KMS-11 (cell line): Measurements from ENCODE around the gene CASP3.

Experiments
- H2AFZ ChIP-seq: fragments of 200-600 bp; sonication (generic); 2 replicates; pipeline ENCODE4 v1.6.1; 2016; ENCODE audit warnings: antibody characterized with exemption, mixed run types, low read depth
- H3K27ac ChIP-seq: fragments of 200-600 bp; sonication (generic); 2 replicates; pipeline ENCODE4 v1.6.1; 2016; ENCODE audit warnings: mild to moderate bottlenecking, mixed run types
- H3K27me3 ChIP-seq: fragments of 200-600 bp; sonication (generic); 2 replicates; pipeline ENCODE4 v1.6.1; 2017; ENCODE audit warnings: mild to moderate bottlenecking, low read depth, mixed run types, moderate library complexity; ENCODE audit not compliant: insufficient read depth
- H3K36me3 ChIP-seq: fragments of 200-600 bp; sonication (generic); 2 replicates; pipeline ENCODE4 v1.6.1; 2017; ENCODE audit warnings: mild to moderate bottlenecking, mixed run types; ENCODE audit not compliant: insufficient read depth
- H3K4me1 ChIP-seq: fragments of 200-600 bp; sonication (generic); 2 replicates; pipeline ENCODE4 v1.6.1; 2016; ENCODE audit warnings: mild to moderate bottlenecking, low read depth, mixed run types; ENCODE audit not compliant: poor library complexity, severe bottlenecking
- H3K4me2 ChIP-seq: fragments of 200-600 bp; sonication (generic); 2 replicates; pipeline ENCODE4 v1.7.0; 2016; ENCODE audit warnings: mild to moderate bottlenecking, mixed run types
- H3K4me3 ChIP-seq: fragments of 200-600 bp; sonication (generic); IDR thresholded peaks from 2 replicates; pipeline ENCODE4 v1.6.1; 2017; ENCODE audit warnings: low read depth, low read length, mixed read lengths; ENCODE audit not compliant: insufficient read depth
- H3K79me2 ChIP-seq: fragments of 200-600 bp; sonication (generic); 2 replicates; pipeline ENCODE4 v1.6.1; 2016; ENCODE audit warnings: low read depth, mixed run types; ENCODE audit not compliant: insufficient read depth
- H3K9ac ChIP-seq: fragments of 200-600 bp; sonication (generic); 2 replicates; pipeline ENCODE4 v1.6.1; 2016; ENCODE audit warnings: mild to moderate bottlenecking, mixed run types
- H4K20me1 ChIP-seq: fragments of 200-600 bp; sonication (generic); 2 replicates; pipeline ENCODE4 v1.6.1; 2016; ENCODE audit warnings: mild to moderate bottlenecking, mixed run types; ENCODE audit not compliant: insufficient read depth
- TF ChIP-seq, protein P1 (sequence below): fragments of 200-600 bp; sonication (generic); conservative IDR thresholded peaks from 2 replicates; pipeline ENCODE4 v1.6.1; 2017; ENCODE audit warnings: low read depth, mild to moderate bottlenecking, antibody characterized with exemption, low read length, moderate library complexity, mixed read lengths

The CASP3 gene

DNA sequence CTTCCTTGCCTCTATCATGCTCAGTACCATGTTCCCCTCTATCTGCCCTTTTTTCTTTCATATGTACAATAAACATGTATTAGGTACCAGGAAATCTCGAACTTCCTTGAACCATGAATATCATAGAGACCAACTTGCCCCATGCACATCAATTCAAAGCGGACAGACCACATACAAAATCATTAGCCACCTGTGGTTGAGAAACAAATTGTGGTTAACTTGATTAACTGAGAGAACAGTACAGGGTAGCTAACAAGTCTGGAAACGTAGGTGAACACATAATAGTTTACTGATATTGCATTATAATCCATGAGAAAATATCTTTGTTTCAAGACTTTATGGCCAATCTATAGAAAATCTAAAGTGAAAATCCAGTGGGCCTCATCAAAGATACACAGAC lies 8.2 kb downstream of the CASP3 start:
- H3K4me1 ChIP-seq: peaks cover 68% of the 10 kb centered on the region
- no peak overlapping the region for H3K9ac ChIP-seq
- peaks cover 25% of the 10 kb centered on the region for H4K20me1 ChIP-seq
- peaks cover 99% of the 10 kb centered on the region for H3K79me2 ChIP-seq
- H3K4me2 ChIP-seq: peak overlapping the region; percentile 15
- H3K27me3 ChIP-seq: no peaks in the 10 kb centered on the region
- TF ChIP-seq, protein P1, sequence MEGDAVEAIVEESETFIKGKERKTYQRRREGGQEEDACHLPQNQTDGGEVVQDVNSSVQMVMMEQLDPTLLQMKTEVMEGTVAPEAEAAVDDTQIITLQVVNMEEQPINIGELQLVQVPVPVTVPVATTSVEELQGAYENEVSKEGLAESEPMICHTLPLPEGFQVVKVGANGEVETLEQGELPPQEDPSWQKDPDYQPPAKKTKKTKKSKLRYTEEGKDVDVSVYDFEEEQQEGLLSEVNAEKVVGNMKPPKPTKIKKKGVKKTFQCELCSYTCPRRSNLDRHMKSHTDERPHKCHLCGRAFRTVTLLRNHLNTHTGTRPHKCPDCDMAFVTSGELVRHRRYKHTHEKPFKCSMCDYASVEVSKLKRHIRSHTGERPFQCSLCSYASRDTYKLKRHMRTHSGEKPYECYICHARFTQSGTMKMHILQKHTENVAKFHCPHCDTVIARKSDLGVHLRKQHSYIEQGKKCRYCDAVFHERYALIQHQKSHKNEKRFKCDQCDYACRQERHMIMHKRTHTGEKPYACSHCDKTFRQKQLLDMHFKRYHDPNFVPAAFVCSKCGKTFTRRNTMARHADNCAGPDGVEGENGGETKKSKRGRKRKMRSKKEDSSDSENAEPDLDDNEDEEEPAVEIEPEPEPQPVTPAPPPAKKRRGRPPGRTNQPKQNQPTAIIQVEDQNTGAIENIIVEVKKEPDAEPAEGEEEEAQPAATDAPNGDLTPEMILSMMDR: no peak; the same call in 1 of the 2 replicates
- H3K36me3 ChIP-seq: peaks cover 29% of the 10 kb centered on the region
- no peak overlapping the region for H2AFZ ChIP-seq
- H3K27ac ChIP-seq: peak overlapping the region; percentile 25; the same call in 1 of the 2 replicates
- H3K4me3 ChIP-seq: no peak overlapping the region

DNA sequence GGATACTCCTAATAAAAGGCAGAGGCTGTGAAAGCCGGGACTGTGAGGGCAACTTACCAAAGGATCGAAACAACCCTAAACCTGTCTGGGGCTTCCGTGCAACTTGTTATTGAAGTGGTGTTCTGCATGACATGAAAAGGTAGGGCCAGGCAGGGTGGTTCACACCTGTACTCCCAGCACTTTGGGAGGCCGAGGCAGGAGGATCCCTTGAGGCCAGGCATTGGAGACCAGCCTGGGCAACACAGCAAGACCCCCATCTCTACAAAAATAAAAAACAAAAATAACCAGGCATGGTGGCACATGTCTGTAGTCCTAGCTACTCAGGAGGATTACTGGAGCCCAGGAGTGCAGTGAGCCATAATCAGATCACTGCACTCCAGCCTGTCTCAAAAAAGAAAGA lies 12.3 kb downstream of the CASP3 start:
- TF ChIP-seq, protein P1: no peak
- no peak overlapping the region for H3K9ac ChIP-seq
- H3K4me1 ChIP-seq: peaks cover 31% of the 10 kb centered on the region
- H3K4me2 ChIP-seq: no peak overlapping the region
- peaks cover 77% of the 10 kb centered on the region for H3K79me2 ChIP-seq
- H3K27ac ChIP-seq: no peak overlapping the region
- H2AFZ ChIP-seq: no peak overlapping the region
- H4K20me1 ChIP-seq: peaks cover 16% of the 10 kb centered on the region
- H3K27me3 ChIP-seq: no peaks in the 10 kb centered on the region
- H3K4me3 ChIP-seq: no peak overlapping the region
- H3K36me3 ChIP-seq: peaks cover 38% of the 10 kb centered on the region

DNA sequence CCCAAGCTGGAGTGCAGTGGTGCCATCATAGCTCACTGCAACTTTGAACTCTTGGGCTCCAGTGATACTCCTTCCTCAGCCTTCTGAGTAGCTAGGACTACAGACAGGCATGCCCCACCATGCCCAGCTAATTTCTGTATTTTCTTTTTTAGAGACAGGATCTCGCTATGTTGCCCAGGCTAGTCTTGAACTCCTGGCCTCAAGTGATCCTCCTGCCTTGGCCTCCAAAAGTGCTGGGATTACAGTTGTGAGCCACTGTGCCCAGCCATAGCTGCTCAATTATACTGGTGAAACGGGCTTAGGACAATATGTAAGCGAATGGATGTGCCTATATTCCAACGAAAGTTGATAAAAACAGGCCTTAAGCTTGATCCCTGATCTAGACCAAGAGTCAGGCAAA lies 13.1 kb downstream of the CASP3 start:
- Histone ChIP-seq H3K4me1 (peaks cover 23% of the 10 kb centered on the region), H3K36me3 (peaks cover 42% of the 10 kb centered on the region)
- TF ChIP-seq, protein P1: no peak

DNA sequence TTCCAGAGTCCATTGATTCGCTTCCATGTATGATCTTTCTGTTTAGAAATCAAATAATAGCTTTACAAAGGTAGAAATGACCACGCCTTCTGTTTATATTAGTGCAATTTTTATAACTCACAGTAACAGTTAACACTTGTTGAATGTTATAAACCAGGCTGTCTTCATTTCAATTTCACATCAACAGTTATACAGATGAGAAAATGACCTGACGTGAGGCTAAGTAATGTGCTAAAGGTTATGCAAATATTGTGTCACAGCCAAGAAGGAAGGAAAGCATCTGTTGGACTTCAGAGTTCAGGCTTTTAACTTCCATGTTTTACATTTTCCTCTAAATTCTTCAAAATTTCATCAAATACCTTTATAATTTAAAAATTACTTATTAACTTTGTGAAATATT lies 13.9 kb downstream of the CASP3 start:
- Histone ChIP-seq H4K20me1 (peaks cover 16% of the 10 kb centered on the region; the same call in 1 of the 2 replicates), H3K4me3 (no peak overlapping the region), H3K4me2 (no peak overlapping the region), H2AFZ (no peak overlapping the region), H3K27me3 (no peaks in the 10 kb centered on the region), H3K4me1 (peaks cover 16% of the 10 kb centered on the region), H3K27ac (no peak overlapping the region), H3K79me2 (peaks cover 62% of the 10 kb centered on the region), H3K9ac (no peak overlapping the region), H3K36me3 (peaks cover 47% of the 10 kb centered on the region)
- TF ChIP-seq, protein P1: no peak

More for the DNA sequence above, 13.1 kb downstream of the CASP3 start:
- Histone ChIP-seq H3K4me2 (no peak overlapping the region), H3K27ac (no peak overlapping the region), H3K9ac (no peak overlapping the region), H2AFZ (no peak overlapping the region), H3K79me2 (peaks cover 69% of the 10 kb centered on the region), H4K20me1 (peaks cover 16% of the 10 kb centered on the region), H3K4me3 (no peak overlapping the region), H3K27me3 (no peaks in the 10 kb centered on the region)
